Stimulated activated naive CD8-positive, alpha-beta T cell treated with anti-CD3 and anti-CD28 coated beads, Interleukin-15, Interleukin-2, amounts not matched to agents 100 ng/mL and 50 ng/mL, for 24 hours (primary cell): ENCODE measurements around the gene GPBP1.
A peak's percentile ranks its signal among the peaks of the same experiment; 100 is the strongest.
"Not testable (repeated sequence)": the region's sequence is repeated elsewhere in the genome, so short reads cannot be mapped to it uniquely, and the experiment has no call there.

ENCODE experiments used
- H3K27ac Mint-ChIP-seq: one replicate; pipeline ENCODE4 v1.8.0; 2021; ENCODE audit warnings: mild to moderate bottlenecking, mixed read lengths
- H3K27me3 Mint-ChIP-seq: one replicate; pipeline ENCODE4 v1.8.0; 2021; ENCODE audit warnings: mixed read lengths
- H3K36me3 Mint-ChIP-seq: one replicate; pipeline ENCODE4 v1.8.0; 2021; ENCODE audit warnings: low read depth, mixed read lengths
- H3K4me1 Mint-ChIP-seq: one replicate; pipeline ENCODE4 v1.8.0; 2021; ENCODE audit warnings: low read depth, mixed read lengths
- H3K4me3 Mint-ChIP-seq: one replicate; pipeline ENCODE4 v1.8.0; 2021; ENCODE audit warnings: mild to moderate bottlenecking, mixed read lengths
- H3K9me3 Mint-ChIP-seq: one replicate; pipeline ENCODE4 v1.8.0; 2021; ENCODE audit warnings: mixed read lengths

The GPBP1 gene

DNA sequence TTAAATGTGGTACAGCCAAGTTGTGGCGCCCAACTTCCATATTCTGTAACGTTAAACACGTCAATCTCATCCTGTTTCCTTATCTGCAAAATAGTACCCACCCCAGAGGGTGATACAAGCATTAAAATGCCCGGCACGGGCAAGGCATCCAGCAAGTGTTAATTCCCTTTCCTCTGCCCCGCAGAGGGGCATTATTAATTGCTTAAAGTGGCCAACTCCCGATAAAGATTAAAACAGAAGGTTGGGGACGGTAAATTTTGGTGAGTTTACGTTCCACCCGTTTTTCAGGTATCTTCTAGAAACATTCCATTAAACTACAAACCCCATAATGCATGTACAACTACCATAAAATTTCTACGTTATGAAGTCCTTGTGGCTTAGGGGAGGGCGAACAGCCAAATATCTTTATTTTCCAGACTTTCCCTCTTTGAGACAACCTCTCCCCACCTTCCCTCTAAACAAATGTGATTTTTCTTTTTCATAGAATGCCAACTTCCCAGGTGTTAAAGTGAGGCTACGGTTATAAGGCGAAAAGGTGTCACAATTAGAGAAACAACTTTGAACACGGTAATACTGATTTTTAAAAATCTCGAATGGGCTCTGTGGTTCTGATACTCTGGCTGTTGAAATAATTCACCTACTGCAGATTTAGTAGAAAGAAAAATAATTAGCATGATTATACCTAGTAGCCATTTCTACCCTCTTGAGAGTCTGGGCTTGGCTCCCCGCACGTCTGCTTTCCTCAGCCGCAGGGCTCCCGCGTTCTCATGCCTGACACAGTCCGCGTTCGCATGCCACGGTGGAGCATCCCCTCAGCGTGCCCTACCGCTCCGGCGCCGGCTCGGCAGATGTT, 1.2 kb upstream of the GPBP1 start:
- peak overlapping the region; percentile 92 for H3K4me3 Mint-ChIP-seq

DNA sequence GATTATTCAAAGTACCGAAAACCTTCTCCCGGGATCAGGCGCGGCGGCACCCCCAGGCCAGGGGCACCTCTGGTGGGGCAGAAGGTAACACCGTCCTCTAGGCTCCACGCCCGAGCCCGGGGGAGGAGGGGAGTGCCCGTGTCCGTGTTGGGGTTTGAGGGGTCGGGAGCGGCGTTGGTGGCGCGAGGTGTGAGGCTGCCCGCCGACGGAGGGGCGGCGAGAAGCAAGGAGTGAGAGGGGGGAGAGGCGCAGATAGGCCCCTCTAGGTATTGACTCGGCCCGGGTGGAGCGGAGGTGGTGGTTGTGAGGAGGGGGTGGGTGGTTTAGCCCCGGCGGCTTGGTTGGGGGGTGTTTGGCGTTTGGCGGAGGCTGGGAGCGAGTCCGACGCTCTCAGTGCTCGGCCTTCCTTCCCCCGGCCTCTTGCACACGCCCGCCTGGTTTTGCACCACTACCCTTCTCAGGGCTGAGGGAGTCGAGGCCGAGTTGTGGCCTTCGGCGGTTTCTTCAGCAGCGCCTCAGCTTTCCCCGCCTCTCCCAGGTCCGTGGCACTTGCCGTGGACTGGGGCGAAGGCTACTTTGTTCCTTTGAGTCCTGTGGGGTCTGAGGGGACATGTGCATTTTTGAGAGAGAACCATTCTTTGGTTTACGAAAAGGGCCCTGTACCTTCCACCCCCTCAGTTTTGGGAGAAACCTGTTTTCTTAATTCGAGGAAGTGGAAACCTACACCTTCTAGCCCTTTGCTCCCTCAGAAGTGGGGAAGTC, 450 bp downstream of the GPBP1 start:
- H3K9me3 Mint-ChIP-seq = no peaks in the 10 kb centered on the region
- peaks cover 53% of the 10 kb centered on the region for H3K4me1 Mint-ChIP-seq
- H3K27ac Mint-ChIP-seq = peak overlapping the region; percentile 95
- peak overlapping the region; percentile 92 for H3K4me3 Mint-ChIP-seq
- H3K36me3 Mint-ChIP-seq = peaks cover 40% of the 10 kb centered on the region
- H3K27me3 Mint-ChIP-seq = no peaks in the 10 kb centered on the region

More for the DNA sequence above, 1.2 kb upstream of the GPBP1 start:
- Mint-ChIP-seq H3K9me3 (no peaks in the 10 kb centered on the region), H3K4me1 (peaks cover 36% of the 10 kb centered on the region), H3K27me3 (no peaks in the 10 kb centered on the region), H3K27ac (peak overlapping the region; percentile 96), H3K36me3 (peaks cover 24% of the 10 kb centered on the region)

DNA sequence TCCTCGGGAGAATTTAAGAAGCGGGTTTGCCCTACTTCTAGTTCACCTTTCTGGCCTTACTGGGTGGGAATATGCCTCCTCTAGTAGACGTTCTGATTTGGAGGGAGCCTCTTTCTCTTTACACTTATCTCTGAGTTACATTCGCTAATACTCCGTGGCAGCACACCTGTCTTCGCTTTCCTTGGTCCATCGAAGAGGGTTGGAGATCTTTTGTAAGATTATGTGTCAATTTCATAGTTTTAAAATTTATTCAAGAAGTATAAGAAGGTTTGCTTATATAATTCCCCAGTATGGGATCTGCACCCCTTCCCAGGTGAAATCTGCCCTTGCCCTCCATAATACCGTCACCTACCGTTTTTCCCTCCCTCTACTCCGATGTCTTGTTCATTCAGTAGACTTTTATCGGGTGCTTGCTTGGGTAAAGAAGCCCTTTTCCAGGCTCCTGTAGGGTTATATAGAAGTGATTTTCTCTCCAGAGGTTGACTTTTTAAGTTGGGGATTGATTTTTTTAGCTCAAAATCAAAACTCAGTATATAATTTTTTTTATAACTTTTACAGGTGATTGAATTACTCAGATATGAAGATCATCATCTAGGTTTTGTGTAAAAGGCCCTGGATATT, 1.1 kb downstream of the GPBP1 start:
- Mint-ChIP-seq H3K27ac (peak overlapping the region; percentile 95), H3K4me1 (peaks cover 60% of the 10 kb centered on the region), H3K9me3 (no peaks in the 10 kb centered on the region), H3K36me3 (peaks cover 47% of the 10 kb centered on the region), H3K27me3 (no peaks in the 10 kb centered on the region), H3K4me3 (peak overlapping the region; percentile 92)

DNA sequence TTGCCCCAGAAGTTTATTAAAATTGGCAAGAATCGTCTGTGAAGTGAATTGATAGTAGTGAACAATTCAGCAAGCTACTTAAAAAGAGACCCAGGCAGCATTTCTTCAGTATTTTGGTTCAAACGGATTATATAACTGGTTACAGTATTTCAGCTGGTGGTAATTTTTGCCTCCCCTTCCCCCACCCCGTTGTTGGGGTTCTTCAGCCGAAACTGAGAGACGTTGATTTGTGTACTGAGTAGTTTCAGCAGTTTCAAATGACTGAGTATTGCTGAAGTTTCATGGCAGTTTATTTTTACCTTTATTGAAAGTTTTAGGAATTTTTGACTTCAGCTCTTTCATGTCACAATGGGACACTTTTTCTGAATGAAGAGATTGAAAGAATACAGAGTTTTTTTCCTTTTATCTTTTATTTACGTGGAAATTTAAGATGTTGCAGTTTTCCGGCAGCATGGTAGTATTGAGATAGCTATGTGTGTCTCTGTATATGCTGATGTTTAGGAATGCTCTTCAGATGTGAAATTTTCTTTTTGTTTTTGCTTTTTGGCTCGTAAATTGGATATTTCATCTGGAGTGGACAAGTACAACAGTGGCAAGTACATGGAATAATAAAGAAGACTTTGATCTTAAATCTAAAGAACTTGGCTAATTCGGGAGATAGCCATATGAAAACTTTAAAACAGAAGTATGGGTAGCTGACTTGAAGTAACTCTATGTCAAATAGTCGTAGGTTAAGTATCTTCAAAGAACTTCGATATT, 1.9 kb downstream of the GPBP1 start:
- Mint-ChIP-seq H3K9me3 (no peaks in the 10 kb centered on the region), H3K4me1 (peaks cover 67% of the 10 kb centered on the region), H3K36me3 (peaks cover 54% of the 10 kb centered on the region)

DNA sequence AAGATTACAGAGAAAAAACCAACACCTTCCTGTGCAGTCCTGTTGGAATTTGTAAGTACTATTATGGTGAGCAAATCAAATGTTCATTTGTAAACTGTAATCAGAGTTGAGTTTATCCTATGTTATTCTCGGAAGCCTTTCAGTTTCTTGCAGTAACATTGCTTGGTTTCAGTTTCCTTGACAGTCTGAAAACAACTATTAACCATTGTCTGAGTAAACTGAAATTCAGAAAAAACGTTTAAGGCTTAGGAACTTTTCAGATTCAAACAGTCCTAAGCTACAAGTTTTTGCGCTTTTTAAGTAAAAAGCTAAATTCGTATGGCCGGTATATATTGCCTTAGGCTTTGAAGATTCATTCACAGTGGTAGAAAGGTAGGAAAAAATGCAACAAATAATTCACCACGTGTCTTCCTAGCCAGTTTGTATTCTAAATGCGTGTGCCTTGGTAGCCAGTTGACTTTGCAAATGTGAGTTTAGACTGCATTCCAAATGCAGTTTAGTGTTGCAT, 2.5 kb downstream of the GPBP1 start:
- Mint-ChIP-seq H3K4me1 (peaks cover 74% of the 10 kb centered on the region), H3K9me3 (no peaks in the 10 kb centered on the region), H3K4me3 (peak overlapping the region; percentile 92), H3K36me3 (peaks cover 60% of the 10 kb centered on the region), H3K27ac (peak overlapping the region; percentile 95), H3K27me3 (no peaks in the 10 kb centered on the region)

More for the DNA sequence above, 1.9 kb downstream of the GPBP1 start:
- H3K27me3 Mint-ChIP-seq = no peaks in the 10 kb centered on the region
- peak overlapping the region; percentile 92 for H3K4me3 Mint-ChIP-seq
- peak overlapping the region; percentile 95 for H3K27ac Mint-ChIP-seq

DNA sequence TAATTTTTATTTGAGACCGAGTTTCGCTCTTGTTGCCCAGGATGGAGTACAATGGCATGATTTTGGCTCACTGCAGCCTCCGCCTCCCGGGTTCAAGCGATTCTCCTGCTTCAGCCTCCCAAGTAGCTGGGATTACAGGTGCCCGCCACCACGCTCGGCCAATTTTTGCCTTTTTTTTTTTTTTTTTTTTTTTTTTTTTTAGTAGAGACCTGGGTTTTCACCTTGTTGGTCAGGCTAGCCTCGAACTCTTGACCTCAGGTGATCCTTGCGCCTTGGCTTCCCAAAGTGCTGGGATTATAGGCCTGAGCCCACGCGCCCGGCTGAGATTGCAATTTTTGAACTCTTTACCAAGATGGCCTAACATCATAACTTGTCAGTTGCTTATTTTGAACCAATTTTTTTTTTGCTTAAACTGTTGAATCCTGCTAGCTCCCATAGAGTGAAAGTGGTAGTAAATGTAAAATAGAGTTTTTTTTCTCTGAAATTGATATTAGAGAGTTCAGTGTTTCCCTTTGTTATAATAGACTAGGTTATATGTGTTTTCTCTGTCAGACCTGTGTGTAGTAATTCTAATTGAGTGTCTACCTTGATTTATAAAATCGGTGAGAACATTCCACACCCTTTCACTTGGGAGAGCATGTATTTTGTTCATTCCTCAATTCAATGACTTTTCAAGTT, 3.8 kb downstream of the GPBP1 start:
- peak overlapping the region; percentile 67 for H3K27ac Mint-ChIP-seq
- H3K9me3 Mint-ChIP-seq = no peaks in the 10 kb centered on the region
- H3K4me1 Mint-ChIP-seq = peaks cover 71% of the 10 kb centered on the region
- peaks cover 61% of the 10 kb centered on the region for H3K36me3 Mint-ChIP-seq
- no peaks in the 10 kb centered on the region for H3K27me3 Mint-ChIP-seq
- H3K4me3 Mint-ChIP-seq = peak overlapping the region; percentile 92

DNA sequence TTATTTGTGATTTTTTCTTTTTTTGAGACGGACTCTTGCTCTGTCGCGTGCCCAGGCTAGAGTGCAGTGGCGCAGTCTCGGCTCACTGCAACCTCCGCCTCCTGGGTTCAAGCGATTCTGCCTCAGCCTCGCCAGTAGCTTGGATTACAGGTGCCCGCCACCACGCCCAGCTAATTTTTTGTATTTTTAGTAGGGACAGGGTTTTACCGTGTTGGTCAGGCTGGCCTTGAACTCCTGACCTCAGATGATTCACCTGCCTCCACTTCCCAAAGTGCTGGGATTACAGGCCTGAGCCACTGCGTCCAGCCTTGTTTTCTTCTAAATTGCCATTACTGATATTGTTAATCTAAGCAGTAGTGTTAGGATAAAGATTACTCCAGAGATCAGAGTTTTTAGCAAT, 4.4 kb downstream of the GPBP1 start:
- H3K9me3 Mint-ChIP-seq, H3K27me3 Mint-ChIP-seq, H3K27ac Mint-ChIP-seq: not testable (repeated sequence)
- Mint-ChIP-seq H3K36me3 (peaks cover 64% of the 10 kb centered on the region), H3K4me1 (peaks cover 67% of the 10 kb centered on the region), H3K4me3 (peak overlapping the region; percentile 92)

DNA sequence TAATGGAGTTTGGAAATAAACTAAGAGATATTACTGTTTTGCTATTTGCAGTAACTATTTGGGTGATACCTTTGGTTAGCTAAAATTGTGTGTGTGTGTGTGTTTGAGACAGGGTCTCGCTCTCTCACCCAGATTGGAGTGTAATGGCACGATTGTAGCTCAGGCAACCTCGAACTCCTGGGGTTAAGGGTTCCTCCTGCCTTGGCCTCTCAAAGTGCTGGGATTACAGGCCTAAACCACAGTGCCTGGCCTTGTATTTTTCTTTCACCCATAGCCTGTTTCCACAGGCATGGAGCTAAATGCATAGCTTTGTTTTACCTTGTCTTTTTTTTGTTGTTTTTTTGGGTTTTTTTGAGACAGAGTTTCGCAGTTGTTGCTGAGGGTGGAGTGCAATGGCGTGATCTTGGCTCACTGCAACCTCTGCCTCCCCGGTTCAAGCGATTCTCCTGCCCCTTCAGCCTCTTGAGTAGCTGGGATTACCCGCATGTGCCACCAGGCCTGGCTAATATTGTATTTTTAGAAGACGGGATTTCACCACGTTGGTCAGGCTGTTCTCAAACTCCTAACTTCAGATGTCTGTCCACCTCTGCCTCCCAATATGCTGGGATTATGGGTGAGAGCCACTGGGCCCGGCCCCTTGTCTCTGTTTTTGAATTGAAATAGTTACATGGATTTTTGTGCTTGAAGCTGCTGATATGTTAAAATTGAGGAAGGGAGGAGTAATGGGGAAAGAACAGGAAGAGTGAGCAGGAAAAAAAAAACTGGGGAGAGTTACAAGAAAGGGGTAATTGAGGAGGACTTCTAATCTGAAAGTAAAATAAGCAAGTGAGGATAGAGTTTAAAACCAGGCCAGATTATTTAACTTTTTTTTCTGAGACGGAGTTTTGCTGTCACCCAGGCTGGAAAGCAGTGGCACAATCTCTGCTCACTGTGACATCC, 5.7 kb downstream of the GPBP1 start:
- Mint-ChIP-seq H3K4me1 (peaks cover 73% of the 10 kb centered on the region), H3K4me3 (peak overlapping the region; percentile 92), H3K9me3 (no peaks in the 10 kb centered on the region), H3K27me3 (no peaks in the 10 kb centered on the region), H3K36me3 (peaks cover 77% of the 10 kb centered on the region), H3K27ac (peak overlapping the region; percentile 81)

DNA sequence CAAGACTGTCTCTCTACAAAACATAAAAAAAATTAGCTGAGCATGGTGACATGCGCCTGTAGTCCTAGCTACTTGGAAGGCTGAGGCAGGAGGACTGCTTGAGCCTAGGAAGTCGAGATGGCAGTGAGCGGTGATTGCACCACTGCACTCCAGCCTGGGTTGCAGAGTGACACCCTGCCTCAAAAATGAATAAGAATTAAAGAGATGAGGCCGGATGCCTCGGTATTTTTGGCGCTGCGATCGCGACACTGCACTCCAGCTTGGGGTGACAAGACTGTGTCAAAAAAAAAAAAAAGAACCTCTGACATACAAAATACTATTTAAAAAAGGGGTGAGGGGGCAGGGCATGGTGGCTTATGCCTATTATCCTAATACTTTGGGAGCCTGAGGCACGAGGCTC, 7.3 kb downstream of the GPBP1 start:
- Mint-ChIP-seq H3K36me3 (peaks cover 72% of the 10 kb centered on the region), H3K4me1 (peaks cover 81% of the 10 kb centered on the region), H3K4me3 (peak overlapping the region; percentile 64), H3K27ac (peak overlapping the region; percentile 31), H3K27me3 (no peaks in the 10 kb centered on the region), H3K9me3 (no peaks in the 10 kb centered on the region)

DNA sequence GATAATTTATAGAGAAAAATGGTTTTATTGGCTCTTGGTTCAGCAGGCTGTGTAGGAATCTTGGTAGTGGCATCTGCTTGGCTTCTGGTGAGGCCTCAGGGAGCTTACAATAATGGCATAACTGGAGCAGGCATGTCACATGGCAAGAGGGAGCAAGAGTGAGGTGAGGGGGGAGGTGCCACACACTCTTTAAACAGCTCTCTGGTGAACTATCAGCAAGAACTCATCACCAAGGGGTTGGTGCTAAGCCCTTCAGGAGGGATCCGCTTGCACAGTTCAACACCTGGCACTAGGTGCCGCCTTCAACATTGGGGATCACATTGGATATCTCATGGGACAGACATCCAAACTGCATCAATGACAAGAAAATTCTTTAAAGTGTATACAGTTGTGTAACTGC, 10.5 kb downstream of the GPBP1 start:
- Mint-ChIP-seq H3K27me3 (no peaks in the 10 kb centered on the region), H3K4me3 (peak overlapping the region; percentile 45), H3K4me1 (peaks cover 84% of the 10 kb centered on the region), H3K36me3 (peaks cover 66% of the 10 kb centered on the region), H3K9me3 (no peaks in the 10 kb centered on the region), H3K27ac (no peak overlapping the region)

DNA sequence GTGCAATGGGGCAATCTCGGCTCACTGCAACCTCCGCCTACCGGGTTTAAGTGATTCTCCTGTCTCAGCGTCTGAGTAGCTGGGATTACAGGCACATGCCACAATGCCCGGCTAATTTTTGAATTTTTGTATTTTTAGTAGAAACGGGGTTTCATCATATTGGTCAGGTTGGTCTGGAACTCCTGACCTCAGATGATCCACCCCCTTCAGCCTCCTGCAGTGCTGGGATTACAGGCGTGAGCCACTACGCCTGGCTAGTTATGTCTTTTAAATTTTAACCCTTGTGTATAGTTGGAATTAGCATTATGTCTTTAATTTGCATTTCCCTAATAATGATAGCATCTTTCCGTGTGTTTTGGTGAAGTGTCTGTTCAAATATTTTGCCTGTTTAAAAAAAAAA, 11.5 kb downstream of the GPBP1 start:
- Mint-ChIP-seq H3K27ac (no peak overlapping the region), H3K4me3 (no peak overlapping the region)

DNA sequence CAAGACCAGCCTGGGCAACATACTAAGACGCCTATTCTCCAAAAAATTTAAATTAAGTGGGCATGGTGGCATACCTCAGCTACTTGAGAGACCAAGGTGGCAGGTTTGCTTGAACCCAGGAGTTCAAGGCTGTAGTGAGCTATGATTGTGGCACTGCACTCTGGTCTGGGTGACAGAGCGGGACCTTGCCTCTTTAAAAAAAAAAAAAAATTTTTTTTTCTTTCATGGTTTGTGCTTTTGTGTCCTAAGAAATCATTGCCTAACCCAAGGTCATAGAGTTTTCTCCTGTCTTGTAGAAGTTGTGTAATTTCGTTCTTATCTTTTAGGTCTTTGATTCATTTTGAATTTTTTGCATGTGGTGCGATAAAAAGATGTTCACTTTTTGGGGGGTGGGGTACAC, 12.3 kb downstream of the GPBP1 start:
- Mint-ChIP-seq H3K9me3 (no peaks in the 10 kb centered on the region), H3K4me1 (peaks cover 80% of the 10 kb centered on the region), H3K27me3 (no peaks in the 10 kb centered on the region), H3K4me3 (peak overlapping the region; percentile 18), H3K27ac (no peak overlapping the region), H3K36me3 (peaks cover 56% of the 10 kb centered on the region)

More for the DNA sequence above, 11.5 kb downstream of the GPBP1 start:
- peaks cover 83% of the 10 kb centered on the region for H3K4me1 Mint-ChIP-seq
- peaks cover 64% of the 10 kb centered on the region for H3K36me3 Mint-ChIP-seq
- no peaks in the 10 kb centered on the region for H3K27me3 Mint-ChIP-seq
- H3K9me3 Mint-ChIP-seq = no peaks in the 10 kb centered on the region

DNA sequence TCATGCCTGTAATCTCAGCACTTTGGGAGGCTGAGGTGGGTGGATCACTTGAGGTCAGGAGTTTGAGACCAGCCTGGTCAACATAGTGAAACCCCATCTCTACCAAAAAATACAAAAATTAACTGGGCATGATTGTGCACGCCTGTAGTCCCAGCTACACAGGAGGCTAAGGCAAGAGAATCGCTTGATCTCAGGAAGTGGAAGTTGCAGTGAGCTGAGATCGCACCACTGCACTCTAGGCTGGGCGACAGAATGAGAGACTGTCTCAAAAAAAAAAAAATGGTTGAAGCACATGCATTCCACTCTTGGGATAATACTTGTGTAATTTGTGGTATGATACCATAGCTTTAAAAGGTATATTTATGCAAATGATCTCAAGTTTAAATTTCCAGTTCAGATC, 14.1 kb downstream of the GPBP1 start:
- not testable (repeated sequence) for H3K9me3 Mint-ChIP-seq, H3K27ac Mint-ChIP-seq, H3K27me3 Mint-ChIP-seq
- peaks cover 86% of the 10 kb centered on the region for H3K4me1 Mint-ChIP-seq
- peaks cover 63% of the 10 kb centered on the region for H3K36me3 Mint-ChIP-seq
- peak overlapping the region; percentile 40 for H3K4me3 Mint-ChIP-seq
